Stimulated activated CD8-positive, alpha-beta memory T cell treated with anti-CD3 and anti-CD28 coated beads, Interleukin-2, amount 100 ng/mL, for 1 hour (primary cell): ENCODE data around the gene RAD50.
"Not testable (repeated sequence)": the region's sequence is repeated elsewhere in the genome, so short reads cannot be mapped to it uniquely, and the experiment has no call there.

Source experiments
- DNase-seq, 2 donors: peaks; one replicate each; pipeline ENCODE4 v3.0.0-alpha.2; 2020; ENCODE audit warnings: low read depth in 2 of 2

Gene RAD50

DNA sequence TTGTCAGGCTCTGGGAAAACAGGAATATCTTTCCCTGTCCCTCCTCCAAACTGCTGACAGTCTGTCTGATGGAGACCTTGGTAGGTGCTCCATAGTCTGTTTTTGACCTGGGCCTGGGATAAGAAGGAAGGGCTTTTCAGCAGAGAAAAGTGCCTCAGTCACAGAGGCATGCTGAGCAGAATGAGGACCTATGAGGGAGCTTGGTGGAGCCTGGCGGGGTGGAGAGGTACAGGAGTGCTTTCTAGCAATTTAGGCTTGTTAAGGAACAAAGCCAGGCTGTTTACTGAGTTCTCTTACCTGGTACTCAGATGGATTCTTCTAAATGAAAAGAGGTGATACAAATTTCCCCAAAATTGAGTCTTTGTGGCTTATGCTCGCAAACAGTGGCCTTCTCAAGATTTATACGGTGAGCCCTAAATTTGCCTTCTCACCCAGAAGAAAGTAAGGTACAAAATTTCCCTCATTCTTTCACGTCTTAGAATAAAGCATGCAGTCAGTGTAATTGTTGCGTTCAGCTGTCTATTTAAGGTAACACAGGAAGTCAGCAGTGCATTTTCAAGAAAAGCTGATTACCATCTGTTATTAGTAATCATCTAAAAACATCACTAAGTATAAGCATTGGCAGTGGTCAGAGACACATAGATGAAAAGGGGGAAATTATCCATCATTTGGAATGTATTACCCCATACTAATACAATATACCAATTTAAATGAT, 72.6 kb downstream of the RAD50 start:
- DNase-seq = no peak

DNA sequence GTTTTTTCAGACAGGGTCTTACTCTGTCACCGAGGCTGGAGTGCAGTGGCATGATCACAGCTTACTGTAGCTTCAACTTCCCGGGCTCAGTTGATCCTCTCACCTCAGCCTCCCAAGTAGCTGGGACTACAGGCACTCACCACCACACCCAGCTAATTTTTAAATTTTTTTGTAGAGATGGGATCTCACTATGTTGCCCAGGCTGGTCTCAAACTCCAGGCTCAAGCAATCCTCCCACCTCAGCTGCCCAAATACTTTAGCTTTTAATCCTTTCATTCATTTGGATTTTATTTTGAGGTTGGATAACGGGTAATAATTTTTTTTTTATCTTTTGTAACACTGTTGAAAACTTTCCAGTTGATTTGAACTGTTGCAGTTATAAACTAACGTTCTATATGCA, 76.8 kb downstream of the RAD50 start:
- DNase-seq = not testable (repeated sequence)

DNA sequence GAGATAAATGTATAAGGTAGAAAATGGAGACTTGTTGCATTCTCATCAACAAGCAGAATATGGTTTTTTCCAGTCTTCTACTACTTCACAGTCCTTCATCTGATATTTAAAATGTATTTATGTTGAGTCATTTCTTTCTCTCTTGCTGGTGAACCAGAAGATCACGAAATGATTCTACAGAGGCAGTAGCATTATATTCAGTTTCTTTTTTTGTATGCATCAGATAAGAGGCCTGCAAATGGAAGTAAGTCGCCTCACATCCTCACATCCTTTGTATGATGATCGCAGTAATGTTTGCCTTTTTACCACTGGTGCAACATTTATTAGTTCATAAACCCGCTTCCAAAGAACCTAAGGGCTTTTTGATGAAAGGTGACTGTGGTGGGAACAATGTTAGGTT, 79.1 kb downstream of the RAD50 start:
- no peak for DNase-seq

DNA sequence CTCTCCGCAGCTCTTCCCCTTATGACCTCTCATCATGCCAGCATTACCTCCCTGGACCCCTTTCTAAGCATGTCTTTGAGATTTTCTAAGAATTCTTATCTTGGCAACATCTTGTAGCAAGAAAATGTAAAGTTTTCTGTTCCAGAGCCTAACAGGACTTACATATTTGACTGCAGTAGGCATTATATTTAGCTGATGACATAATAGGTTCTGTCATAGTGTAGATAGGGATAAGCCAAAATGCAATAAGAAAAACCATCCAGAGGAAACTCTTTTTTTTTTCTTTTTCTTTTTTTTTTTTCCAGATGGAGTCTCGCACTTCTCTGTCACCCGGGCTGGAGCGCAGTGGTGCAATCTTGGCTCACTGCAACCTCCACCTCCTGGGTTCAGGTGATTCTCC, 80.5 kb downstream of the RAD50 start:
- no peak for DNase-seq

DNA sequence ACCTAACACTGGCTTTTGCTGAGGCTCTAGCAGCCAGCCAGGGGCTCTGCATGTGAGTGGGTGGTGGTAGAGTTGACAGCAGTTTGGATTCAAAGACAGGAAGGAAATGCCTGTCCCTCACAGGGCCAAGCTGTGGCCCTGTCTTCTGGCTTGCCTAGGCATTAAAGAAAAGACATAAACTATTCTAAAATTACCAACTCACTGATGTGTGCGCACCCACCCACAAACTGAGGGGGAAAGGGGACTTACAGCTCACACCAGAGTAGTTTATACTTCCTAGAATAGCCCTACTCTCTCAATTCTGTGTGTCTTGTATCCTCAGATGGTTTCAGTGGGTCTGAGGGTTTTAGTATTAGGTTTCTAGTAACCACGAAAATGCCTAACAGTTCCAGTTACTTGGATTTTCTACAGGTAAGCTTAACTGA, 82.9 kb downstream of the RAD50 start:
- no peak for DNase-seq

DNA sequence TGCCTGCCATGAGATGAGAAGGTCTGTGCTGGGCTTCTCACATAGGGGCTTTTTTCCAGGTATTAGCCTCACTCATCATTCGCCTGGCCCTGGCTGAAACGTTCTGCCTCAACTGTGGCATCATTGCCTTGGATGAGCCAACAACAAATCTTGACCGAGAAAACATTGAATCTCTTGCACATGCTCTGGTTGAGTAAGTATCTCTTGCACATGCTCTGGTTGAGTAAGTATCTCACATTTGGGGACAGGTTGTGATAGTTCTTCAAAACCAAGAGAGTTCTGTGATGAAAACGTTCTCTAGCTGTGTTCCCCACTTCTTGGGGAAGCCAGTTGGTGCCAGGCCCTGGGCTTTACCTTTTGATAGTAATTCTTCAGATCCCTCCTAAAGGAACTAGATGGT, 83.8 kb downstream of the RAD50 start:
- no peak for DNase-seq

DNA sequence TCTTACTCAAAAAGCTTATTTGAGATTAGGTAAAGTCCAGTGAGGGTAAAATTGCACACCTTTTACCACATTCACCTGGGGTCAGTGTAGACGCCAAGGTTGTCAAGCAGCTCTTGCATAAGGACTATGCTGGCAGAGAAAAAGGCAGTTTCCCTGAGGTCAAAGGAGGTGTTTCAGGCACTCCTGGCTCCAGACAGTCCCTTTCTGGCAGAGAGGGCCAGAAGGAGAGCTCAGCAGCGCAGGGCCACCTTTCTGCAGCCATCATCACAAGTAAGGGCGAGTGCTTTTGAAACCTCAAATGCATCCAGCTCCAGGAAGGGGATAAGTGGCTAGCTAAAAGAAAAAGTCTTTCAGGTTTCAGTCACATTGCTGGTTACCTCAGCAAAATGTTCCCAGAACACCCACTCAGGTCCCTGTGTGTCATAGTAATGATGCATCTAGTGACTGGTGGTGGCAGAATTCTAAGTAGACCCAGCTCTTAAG, 84.5 kb downstream of the RAD50 start:
- no peak for DNase-seq

DNA sequence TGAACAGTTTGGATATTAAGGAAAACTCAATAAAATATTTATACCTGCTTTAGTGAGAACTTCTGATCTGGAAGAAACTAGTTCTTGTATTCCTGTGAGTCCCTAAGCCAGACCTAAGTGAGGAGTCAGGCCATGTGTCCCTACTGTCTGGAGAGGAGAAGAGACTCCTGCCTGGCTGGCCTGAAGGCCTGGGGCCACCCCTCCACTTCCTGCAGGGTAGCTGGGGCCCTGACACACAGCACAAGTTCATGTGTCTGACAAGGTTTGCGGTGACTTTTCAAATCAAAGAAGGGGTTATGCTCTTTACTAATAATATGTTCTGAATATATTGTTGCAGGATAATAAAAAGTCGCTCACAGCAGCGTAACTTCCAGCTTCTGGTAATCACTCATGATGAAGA, 85.1 kb downstream of the RAD50 start:
- no peak for DNase-seq

DNA sequence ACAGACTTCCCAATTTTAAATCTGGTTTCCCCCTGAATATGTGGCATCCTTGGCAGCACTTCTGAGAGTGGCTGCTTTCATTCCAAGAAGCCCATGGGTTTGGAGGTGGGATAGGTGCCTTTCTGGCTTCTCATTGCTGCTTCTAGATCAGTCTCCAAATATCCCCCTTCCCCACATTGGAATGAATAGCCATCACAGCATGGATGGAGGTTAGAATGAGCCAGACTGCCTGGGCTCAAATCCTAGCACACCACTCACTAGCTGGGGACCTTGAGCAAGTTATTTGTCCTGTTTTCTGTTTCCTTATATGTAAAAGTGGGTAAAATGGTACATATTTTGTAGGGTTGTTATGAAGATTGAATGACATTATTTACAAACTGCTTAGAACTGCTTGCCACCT, 87.4 kb downstream of the RAD50 start:
- no peak for DNase-seq

DNA sequence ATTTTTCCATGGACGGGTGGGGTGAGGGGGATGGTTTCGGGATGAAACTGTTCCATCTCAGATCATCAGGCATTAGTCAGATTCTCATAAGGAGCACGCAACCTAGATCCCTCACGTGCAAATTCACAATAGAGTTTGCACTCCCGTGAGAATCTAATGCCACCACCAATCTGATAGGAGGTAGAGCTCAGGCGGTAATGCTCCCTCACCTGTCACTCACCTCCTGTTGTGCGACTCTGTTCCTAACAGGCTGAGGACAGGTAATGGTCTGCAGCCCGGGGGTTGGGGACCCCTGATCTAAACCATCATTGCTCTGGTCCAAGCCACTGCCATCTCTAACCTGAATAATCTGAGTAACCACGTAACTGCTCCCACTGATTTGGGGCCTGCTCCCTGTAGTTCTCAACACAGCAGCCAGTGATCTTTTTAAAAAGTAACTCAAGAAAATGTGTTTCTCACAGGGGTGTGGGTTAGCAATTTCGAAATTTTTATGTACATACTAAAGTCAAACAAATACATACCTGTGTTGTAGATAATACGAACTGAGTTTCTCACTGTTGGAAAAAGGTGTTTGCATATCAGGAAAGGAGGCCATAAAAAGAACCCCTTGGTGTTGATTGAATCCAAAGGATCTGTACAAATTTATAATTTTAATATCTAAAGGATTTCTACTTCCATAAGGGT, 89.9 kb downstream of the RAD50 start:
- no peak for DNase-seq

DNA sequence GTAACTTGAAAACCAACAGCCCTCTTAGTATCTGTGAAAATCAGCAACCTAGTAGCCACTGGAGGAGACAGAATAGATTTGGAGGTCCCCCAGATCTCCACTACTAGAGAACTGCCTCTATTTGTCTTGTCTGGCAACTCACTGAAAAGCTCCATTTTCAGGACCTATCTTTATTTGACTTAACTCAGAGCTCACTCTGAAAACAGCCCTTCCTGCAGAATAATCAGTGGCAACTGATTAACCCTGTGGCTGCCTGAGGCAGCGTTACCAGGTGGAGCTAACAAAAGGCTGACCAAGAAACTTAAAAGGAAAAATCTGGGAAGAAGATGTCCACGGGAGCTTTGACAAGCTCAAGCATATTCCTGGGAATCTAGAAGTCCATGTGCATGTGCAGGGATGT, 90.7 kb downstream of the RAD50 start:
- no peak for DNase-seq

DNA sequence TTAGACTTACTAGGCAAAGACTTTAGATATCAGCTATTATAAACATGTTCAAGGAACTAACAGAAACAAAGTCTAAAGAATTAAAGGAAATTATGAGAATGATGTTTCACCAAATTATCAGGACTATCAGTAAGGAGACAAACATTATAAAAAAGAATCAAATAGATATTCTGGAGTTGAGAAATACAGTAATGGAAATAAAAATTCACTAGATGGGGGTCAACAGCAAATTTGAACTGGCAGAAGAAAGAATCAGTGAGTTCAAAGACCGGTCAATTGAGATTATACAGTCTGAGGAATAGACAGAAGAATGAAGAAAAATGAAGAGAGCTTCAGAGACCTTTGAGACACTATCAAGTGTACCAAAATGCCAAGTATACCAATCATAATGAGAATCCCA, 91.6 kb downstream of the RAD50 start:
- DNase-seq = no peak

DNA sequence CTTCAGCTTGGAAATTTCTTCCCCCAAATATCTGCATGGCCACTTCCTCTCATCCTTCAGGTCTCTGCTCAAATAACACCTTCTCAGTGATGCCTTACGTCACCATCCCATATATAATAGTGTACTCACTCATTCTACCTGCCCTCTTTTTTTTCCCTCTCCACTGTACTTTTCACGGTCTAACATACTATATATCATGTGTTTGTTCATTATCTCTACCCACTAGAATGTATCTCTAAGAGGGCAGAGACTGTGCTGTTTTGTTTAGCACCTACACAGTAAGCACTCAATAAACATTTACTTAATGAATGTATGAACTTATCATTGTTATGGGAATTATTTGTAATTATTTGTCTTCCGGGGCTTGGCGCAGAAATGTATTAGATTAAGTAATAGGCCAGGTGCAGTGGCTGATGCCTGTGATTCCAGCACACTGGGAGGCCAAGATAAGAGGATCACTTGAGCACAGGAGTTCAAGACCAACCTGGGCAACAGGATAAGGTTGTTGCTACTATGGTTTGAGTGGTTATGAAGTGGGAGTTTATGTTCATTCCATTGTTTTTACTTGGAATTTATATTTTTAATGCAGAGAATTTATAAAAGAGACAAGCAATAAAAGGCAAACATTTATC, 95.2 kb downstream of the RAD50 start:
- DNase-seq = no peak

DNA sequence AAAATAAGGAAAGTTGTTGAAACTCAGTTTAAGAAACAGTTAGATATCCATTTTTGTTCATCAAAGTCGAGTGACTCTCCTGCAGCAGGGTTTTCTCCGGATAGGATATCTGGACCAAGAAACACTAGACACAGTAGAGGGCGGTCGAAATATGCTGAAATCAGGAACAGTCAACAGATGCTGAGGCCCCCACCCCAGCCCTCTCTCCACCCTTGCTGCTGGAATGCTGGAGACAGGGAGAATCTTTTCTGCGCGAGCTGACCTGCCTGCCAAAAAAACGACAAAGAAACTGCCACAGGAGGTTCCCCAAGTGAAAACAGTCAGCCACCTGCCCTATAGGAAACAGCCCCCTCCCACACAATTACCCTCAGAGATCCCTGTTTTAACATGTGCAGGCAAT, 96.9 kb downstream of the RAD50 start:
- DNase-seq = no peak

DNA sequence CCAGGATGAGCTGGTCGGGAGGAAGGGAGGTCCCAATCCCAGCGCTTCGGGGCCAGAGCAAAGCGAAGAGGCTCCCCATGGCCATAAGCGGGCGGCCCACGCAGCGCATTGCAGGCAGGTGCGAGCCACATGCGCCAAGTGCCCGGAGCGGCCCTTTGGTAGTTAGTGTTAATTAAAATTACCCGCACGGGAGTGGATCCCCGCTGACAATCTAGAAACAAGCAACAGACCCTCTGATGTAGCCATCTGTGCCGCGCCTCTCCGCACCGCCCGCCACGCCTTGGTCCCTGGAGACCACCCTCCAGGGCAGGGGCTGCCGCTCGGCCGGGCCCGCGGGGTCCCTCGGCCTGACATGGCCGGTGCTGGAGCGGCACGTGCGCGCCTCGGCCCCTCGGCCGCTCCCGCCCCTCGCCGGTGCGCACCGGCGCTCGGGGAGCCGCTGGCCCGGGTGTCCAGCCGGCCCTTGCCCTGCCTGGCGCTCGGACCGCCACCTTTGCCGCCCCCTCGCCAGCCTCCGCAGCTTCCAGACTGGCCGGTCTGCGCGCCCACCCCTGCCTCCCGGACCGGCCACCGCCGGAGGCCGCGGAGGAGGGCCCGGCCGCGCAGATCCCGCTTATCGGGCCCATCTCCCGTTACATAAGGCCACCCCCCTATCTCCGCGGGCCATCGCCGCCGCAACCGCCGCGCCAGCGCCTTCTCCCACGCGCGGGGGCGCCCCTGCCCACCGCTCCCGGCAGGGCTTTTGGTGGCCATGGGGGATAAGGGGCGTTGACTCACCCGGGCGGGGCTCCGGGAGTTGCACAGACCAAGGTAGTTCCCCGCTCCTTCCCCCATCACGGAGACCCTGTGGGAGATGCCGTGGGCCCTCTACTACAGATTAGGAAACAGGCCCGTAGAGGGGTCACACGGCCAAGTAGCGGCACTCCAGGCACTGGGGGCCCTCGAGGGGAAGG, 99.3 kb downstream of the RAD50 start:
- peak in 1 of 2 donors; percentile 31 for DNase-seq

DNA sequence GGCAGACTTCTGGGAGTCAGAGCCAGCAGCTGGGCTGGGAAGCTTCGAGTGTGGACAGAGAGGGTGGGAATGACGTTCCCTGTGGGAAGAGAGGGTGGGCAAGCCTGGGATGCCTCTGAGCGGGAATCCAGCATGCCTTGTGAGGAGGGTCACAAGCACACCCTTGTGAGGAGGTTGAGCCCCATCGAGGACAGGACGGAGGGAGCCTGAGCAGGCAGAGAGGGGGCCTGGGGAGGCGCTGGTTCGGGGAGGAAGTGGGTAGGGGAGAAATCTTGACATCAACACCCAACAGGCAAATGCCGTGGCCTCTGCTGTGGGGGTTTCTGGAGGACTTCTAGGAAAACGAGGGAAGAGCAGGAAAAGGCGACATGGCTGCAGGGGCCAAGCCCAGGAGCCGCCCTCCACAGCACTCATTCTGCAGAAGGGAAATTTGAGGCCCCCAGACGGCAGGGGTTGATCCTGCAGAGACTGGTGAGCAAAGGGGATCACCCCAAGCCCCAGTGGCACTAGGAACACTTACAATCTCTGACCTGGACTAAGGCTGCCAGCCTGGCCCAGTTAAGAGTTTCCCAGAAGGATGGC, 100.1 kb downstream of the RAD50 start:
- no peak for DNase-seq

DNA sequence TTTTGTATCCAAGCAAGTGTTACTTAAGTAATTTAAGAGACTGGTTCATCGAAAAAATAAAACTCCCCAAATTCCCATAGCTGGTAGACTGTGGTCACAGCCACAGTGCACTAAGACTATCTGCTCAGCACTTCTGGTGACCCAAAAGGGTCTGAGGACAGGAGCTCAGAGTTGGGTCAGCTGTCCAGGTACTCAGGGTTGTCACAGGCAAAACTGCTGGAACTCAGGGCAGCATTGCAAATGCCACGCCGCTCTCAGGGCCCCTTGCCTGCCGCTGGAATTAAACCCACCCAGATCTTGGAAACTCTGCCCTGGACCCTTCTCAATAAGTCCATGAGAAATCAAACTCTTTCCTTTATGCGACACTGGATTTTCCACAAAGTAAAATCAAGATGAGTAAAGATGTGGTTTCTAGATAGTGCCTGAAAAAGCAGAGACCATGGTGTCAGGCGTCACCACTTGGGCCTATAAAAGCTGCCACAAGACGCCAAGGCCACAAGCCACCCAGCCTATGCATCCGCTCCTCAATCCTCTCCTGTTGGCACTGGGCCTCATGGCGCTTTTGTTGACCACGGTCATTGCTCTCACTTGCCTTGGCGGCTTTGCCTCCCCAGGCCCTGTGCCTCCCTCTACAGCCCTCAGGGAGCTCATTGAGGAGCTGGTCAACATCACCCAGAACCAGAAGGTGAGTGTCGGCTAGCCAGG, 101.1 kb downstream of the RAD50 start, which contains the start of gene IL13:
IL13 (plus strand) TSS at position 498 of the 705 bp plus-strand sequence; CDS start at position 512, 14 bp downstream.
- DNase-seq = no peak

DNA sequence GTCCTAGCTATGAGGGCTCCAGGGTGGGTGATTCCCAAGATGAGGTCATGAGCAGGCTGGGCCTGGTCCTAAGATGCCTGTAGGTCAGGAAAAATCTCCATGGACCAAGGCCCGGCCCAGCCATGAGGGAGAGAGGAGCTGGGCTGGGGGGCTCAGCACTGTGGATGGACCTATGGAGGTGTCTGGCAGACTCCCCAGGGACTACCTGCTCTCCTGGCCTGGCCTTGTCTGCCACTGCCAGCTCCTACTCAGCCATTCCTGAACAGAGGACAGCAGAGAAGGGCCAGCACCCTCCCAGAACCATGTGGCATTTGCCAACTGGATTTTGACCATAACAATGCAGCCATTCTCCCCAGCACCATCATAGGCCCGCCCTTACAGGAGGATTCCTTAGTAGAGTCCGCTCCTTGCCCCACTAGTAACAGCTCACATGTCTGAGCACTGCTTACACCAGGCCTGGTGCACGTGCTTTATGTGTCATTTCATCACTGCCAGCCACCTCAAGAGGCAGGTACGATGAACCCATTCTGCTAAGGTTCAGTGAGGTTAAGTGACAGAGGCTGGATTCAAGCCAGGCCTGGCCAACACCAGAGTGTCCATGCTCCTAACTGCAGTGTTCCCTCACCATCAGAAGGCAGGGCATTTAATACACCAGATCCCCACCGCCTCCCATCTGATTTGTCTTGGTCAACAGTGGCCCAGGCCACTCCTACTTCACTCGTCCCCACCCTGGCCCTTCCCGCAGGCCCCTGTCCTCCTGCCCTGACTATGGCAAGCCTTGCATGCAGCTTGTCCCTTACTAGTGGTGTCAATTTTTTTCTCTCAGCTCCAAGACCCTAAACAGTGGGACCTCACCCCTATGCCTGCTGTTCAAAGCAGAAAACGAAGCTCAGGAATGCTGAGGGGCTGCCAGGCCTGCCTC, 101.9 kb downstream of the RAD50 start:
- no peak for DNase-seq
